Measurements from ENCODE around the gene FZD10. TPM values are rescaled to one million over a fixed set of nuclear protein-coding genes. Genes with fewer than 3 reads are reported as not detected.

FZD10 gene
- total RNA-seq, 2 experiments from 2014 or later: not detected

GRCh38 chr12:130183585-130184370 lies 21.5 kb downstream of the FZD10 start:
- Histone ChIP-seq H3K9me3 (ENCODE audit: control insufficient read depth in 1 of 2, insufficient read depth in 1 of 2, low read length in 2 of 2) (peaks cover 0 to 41% of the 10 kb centered on the region in 2 experiments), H3K27me3 (ENCODE audit: control insufficient read depth in 1 of 2, insufficient read depth in 2 of 2, low read length in 2 of 2) (no peaks in the 10 kb centered on the region), H3K36me3 (ENCODE audit: insufficient read depth, low read length) (no peaks in the 10 kb centered on the region), H3K27ac (ENCODE audit: low read depth in 1 of 2, low read length in 2 of 2) (no peak overlapping the region), H3K4me1 (ENCODE audit: insufficient read depth, low read length) (no peaks in the 10 kb centered on the region), H3K4me3 (ENCODE audit: low read length) (no peak overlapping the region)
- peaks cover 24% of the 10 kb centered on the region for H3K27me3 Mint-ChIP-seq
- ATAC-seq (ENCODE audit: poor library complexity) (no peak), DNase-seq (no peak)
- no peak overlapping the region for H3K27ac Mint-ChIP-seq
- H3K9me3 Mint-ChIP-seq: peaks cover 7% of the 10 kb centered on the region
- no peaks in the 10 kb centered on the region for H3K36me3 Mint-ChIP-seq (ENCODE audit: low read depth)
- H3K4me1 Mint-ChIP-seq (ENCODE audit: low read depth): no peaks in the 10 kb centered on the region
- CTCF ChIA-PET: no interaction called here
- TF ChIP-seq CTCF (IDR thresholded peaks at IDR 0.05): no peak
- POLR2A ChIA-PET: no interaction called here
- intact Hi-C loops (cut with DNase I, micrococcal nuclease): no loop called here
- no peak overlapping the region for H3K4me3 Mint-ChIP-seq

GRCh38 chr12:130184404-130185090 lies 22.3 kb downstream of the FZD10 start:
- peaks cover 21% of the 10 kb centered on the region for H3K27me3 Mint-ChIP-seq
- DNase-seq (no peak), ATAC-seq (ENCODE audit: poor library complexity) (no peak)
- ChIA-PET CTCF (no interaction called here), POLR2A (no interaction called here)
- H3K4me3 ChIP-seq (ENCODE audit: low read length): no peak overlapping the region
- no peaks in the 10 kb centered on the region for H3K4me1 ChIP-seq (ENCODE audit: insufficient read depth, low read length)
- H3K4me1 Mint-ChIP-seq (ENCODE audit: low read depth): no peaks in the 10 kb centered on the region
- H3K36me3 Mint-ChIP-seq (ENCODE audit: low read depth): no peaks in the 10 kb centered on the region
- TF ChIP-seq CTCF (IDR thresholded peaks at IDR 0.05): no peak
- no peak overlapping the region for H3K27ac Mint-ChIP-seq
- H3K9me3 Mint-ChIP-seq: peaks cover 7% of the 10 kb centered on the region
- H3K27ac ChIP-seq (ENCODE audit: low read depth in 1 of 2, low read length in 2 of 2): no peak overlapping the region
- H3K27me3 ChIP-seq (ENCODE audit: control insufficient read depth in 1 of 2, insufficient read depth in 2 of 2, low read length in 2 of 2): no peaks in the 10 kb centered on the region
- intact Hi-C loops (cut with DNase I, micrococcal nuclease): no loop called here
- peaks cover 0 to 34% of the 10 kb centered on the region in 2 experiments for H3K9me3 ChIP-seq (ENCODE audit: control insufficient read depth in 1 of 2, insufficient read depth in 1 of 2, low read length in 2 of 2)
- no peaks in the 10 kb centered on the region for H3K36me3 ChIP-seq (ENCODE audit: insufficient read depth, low read length)
- no peak overlapping the region for H3K4me3 Mint-ChIP-seq

GRCh38 chr12:130185455-130186391 lies 23.5 kb downstream of the FZD10 start:
- ChIA-PET CTCF (no interaction called here), POLR2A (no interaction called here)
- Histone ChIP-seq H3K36me3 (ENCODE audit: insufficient read depth, low read length) (no peaks in the 10 kb centered on the region), H3K27me3 (ENCODE audit: control insufficient read depth in 1 of 2, insufficient read depth in 2 of 2, low read length in 2 of 2) (no peaks in the 10 kb centered on the region), H3K9me3 (ENCODE audit: control insufficient read depth in 1 of 2, insufficient read depth in 1 of 2, low read length in 2 of 2) (peaks cover 0 to 29% of the 10 kb centered on the region in 2 experiments), H3K27ac (ENCODE audit: low read depth in 1 of 2, low read length in 2 of 2) (no peak overlapping the region), H3K4me3 (ENCODE audit: low read length) (no peak overlapping the region), H3K4me1 (ENCODE audit: insufficient read depth, low read length) (no peaks in the 10 kb centered on the region)
- Mint-ChIP-seq H3K4me3 (no peak overlapping the region), H3K9me3 (peaks cover 6% of the 10 kb centered on the region), H3K27ac (no peak overlapping the region), H3K27me3 (peaks cover 18% of the 10 kb centered on the region), H3K4me1 (ENCODE audit: low read depth) (no peaks in the 10 kb centered on the region), H3K36me3 (ENCODE audit: low read depth) (no peaks in the 10 kb centered on the region)
- DNase-seq (no peak), ATAC-seq (ENCODE audit: poor library complexity) (no peak)
- intact Hi-C loops (cut with DNase I, micrococcal nuclease): no loop called here
- TF ChIP-seq CTCF (IDR thresholded peaks at IDR 0.05): no peak

Measured in CD4-positive, alpha-beta T cell (primary cell).